Esophagus squamous epithelium (tissue), 4 donors: Measurements from ENCODE around the gene PPM1G.

Experiments
- CTCF ChIP-seq, 6 experiments: fragments of 450-650 bp in 4 of 6; fragments of 200-600 bp in 2 of 6; sonication (generic) in 2 of 6; IDR thresholded peaks; one replicate each; pipeline ENCODE4 v1.5.1; 2016 to 2019; ENCODE audit warnings: antibody characterized with exemption in 6 of 6, mild to moderate bottlenecking in 4 of 6, moderate library complexity in 4 of 6
- POLR2A ChIP-seq, 4 donors: fragments of 450-650 bp; IDR thresholded peaks; one replicate each; pipeline ENCODE4 v1.6.1; 2017; ENCODE audit warnings: antibody characterized with exemption in 4 of 4, mild to moderate bottlenecking in 4 of 4, moderate library complexity in 3 of 4

- TF ChIP-seq CTCF (IDR thresholded peaks at IDR 0.05) (no peak), POLR2A (IDR thresholded peaks at IDR 0.05) (no peak)
Measured at GRCh38 chr2:27390822-27391679, 18.3 kb downstream of the PPM1G start.
